ENCODE data around the gene FUT4.
A peak's percentile ranks its signal among the peaks of the same experiment; 100 is the strongest.

FUT4 gene

DNA sequence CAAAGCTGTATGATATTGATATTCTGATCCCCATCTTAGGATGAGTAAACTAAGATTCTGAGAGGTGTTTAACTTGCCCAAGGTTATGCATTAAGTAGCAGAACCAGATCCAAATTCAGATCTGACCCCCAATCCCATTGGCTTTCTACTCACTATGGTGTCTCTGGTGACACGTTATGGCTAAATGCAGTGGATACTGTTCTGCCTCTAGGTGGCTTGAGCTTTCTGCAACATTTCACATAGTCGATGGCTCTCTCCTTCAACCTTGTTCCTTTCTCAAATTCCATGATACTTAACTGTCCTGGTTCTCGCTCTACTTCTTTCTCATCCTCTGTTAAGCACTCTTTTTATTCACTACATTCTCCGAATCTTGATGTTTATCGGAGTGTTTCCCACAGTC lies 22.0 kb upstream of the FUT4 start:
- H3K4me3 ChIP-seq (ENCODE audit: low read depth in 1 of 2, low read length in 2 of 2) = no peak overlapping the region
- H3K4me1 ChIP-seq (ENCODE audit: insufficient read depth, low read length) = no peaks in the 10 kb centered on the region
- TF ChIP-seq, protein P1, sequence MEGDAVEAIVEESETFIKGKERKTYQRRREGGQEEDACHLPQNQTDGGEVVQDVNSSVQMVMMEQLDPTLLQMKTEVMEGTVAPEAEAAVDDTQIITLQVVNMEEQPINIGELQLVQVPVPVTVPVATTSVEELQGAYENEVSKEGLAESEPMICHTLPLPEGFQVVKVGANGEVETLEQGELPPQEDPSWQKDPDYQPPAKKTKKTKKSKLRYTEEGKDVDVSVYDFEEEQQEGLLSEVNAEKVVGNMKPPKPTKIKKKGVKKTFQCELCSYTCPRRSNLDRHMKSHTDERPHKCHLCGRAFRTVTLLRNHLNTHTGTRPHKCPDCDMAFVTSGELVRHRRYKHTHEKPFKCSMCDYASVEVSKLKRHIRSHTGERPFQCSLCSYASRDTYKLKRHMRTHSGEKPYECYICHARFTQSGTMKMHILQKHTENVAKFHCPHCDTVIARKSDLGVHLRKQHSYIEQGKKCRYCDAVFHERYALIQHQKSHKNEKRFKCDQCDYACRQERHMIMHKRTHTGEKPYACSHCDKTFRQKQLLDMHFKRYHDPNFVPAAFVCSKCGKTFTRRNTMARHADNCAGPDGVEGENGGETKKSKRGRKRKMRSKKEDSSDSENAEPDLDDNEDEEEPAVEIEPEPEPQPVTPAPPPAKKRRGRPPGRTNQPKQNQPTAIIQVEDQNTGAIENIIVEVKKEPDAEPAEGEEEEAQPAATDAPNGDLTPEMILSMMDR (IDR thresholded peaks at IDR 0.05; ENCODE audit: borderline replicate concordance, extremely low read depth, low read length, poor library complexity, severe bottlenecking) = peak; percentile 44
- TF ChIP-seq EZH2 (IDR thresholded peaks at IDR 0.05; ENCODE audit: borderline replicate concordance, low read depth, low read length, severe bottlenecking) = no peak
- H3K9me3 ChIP-seq (ENCODE audit: insufficient read depth, low read length, severe bottlenecking) = no peaks in the 10 kb centered on the region
- DNase-seq (no peak), ATAC-seq (ENCODE audit: insufficient read depth, low read depth) (0 out of 3 replicates have a peak, but pooled peaks have one; percentile 50)
- no peak overlapping the region for H3K4me2 ChIP-seq (ENCODE audit: insufficient read depth, low read length)
- no peaks in the 10 kb centered on the region for H3K79me2 ChIP-seq (ENCODE audit: insufficient read depth, low read length)
- H3K27me3 ChIP-seq (ENCODE audit: insufficient read depth, low read length, poor library complexity) = peaks cover 8% of the 10 kb centered on the region
- no peaks in the 10 kb centered on the region for H4K20me1 ChIP-seq (ENCODE audit: insufficient read depth, low read length)
- no peak overlapping the region for H3K27ac ChIP-seq (ENCODE audit: low read length)
- no peak overlapping the region for H3K9ac ChIP-seq (ENCODE audit: low read depth, low read length)
- H2AFZ ChIP-seq (ENCODE audit: low read depth, low read length) = no peak overlapping the region
- no peaks in the 10 kb centered on the region for H3K36me3 ChIP-seq (ENCODE audit: insufficient read depth, low read length)

GRCh38 chr11:94524341-94524740 lies 19.4 kb upstream of the FUT4 start:
- ATAC-seq (ENCODE audit: insufficient read depth, low read depth) (no peak), DNase-seq (no peak)
- Histone ChIP-seq H3K27ac (ENCODE audit: low read length) (no peak overlapping the region), H3K79me2 (ENCODE audit: insufficient read depth, low read length) (no peaks in the 10 kb centered on the region), H2AFZ (ENCODE audit: low read depth, low read length) (no peak overlapping the region), H3K36me3 (ENCODE audit: insufficient read depth, low read length) (no peaks in the 10 kb centered on the region), H4K20me1 (ENCODE audit: insufficient read depth, low read length) (no peaks in the 10 kb centered on the region), H3K4me1 (ENCODE audit: insufficient read depth, low read length) (no peaks in the 10 kb centered on the region), H3K9ac (ENCODE audit: low read depth, low read length) (no peak overlapping the region), H3K4me2 (ENCODE audit: insufficient read depth, low read length) (no peak overlapping the region), H3K4me3 (ENCODE audit: low read depth in 1 of 2, low read length in 2 of 2) (no peak overlapping the region), H3K9me3 (ENCODE audit: insufficient read depth, low read length, severe bottlenecking) (no peaks in the 10 kb centered on the region), H3K27me3 (ENCODE audit: insufficient read depth, low read length, poor library complexity) (peaks cover 6% of the 10 kb centered on the region)
- TF ChIP-seq, protein P1 (IDR thresholded peaks at IDR 0.05; ENCODE audit: borderline replicate concordance, extremely low read depth, low read length, poor library complexity, severe bottlenecking) = no peak

- no peak overlapping the region for H3K27ac ChIP-seq (ENCODE audit: low read length)
- TF ChIP-seq, protein P1 (IDR thresholded peaks at IDR 0.05; ENCODE audit: borderline replicate concordance, extremely low read depth, low read length, poor library complexity, severe bottlenecking) = no peak
- no peak for TF ChIP-seq EZH2 (IDR thresholded peaks at IDR 0.05; ENCODE audit: borderline replicate concordance, low read depth, low read length, severe bottlenecking)
- no peak for DNase-seq
Measured at GRCh38 chr11:94525546-94526324, 18.0 kb upstream of the FUT4 start.

More at GRCh38 chr11:94525546-94526324, 18.0 kb upstream of the FUT4 start:
- no peak overlapping the region for H2AFZ ChIP-seq (ENCODE audit: low read depth, low read length)
- no peak overlapping the region for H3K9ac ChIP-seq (ENCODE audit: low read depth, low read length)
- H3K4me1 ChIP-seq (ENCODE audit: insufficient read depth, low read length) = no peaks in the 10 kb centered on the region
- no peak overlapping the region for H3K4me2 ChIP-seq (ENCODE audit: insufficient read depth, low read length)
- no peaks in the 10 kb centered on the region for H4K20me1 ChIP-seq (ENCODE audit: insufficient read depth, low read length)
- no peaks in the 10 kb centered on the region for H3K9me3 ChIP-seq (ENCODE audit: insufficient read depth, low read length, severe bottlenecking)
- no peak for ATAC-seq (ENCODE audit: insufficient read depth, low read depth)
- no peak overlapping the region for H3K4me3 ChIP-seq (ENCODE audit: low read depth in 1 of 2, low read length in 2 of 2)
- no peaks in the 10 kb centered on the region for H3K79me2 ChIP-seq (ENCODE audit: insufficient read depth, low read length)
- H3K27me3 ChIP-seq (ENCODE audit: insufficient read depth, low read length, poor library complexity) = peaks cover 10% of the 10 kb centered on the region
- no peaks in the 10 kb centered on the region for H3K36me3 ChIP-seq (ENCODE audit: insufficient read depth, low read length)

All from DND-41 (cell line).